ENCODE results near the gene CDK11A. TPM values are rescaled to one million over a fixed set of nuclear protein-coding genes. Genes with fewer than 3 reads are reported as not detected.
A peak's percentile ranks its signal among the peaks of the same experiment; 100 is the strongest.
"Not testable (repeated sequence)": the region's sequence is repeated elsewhere in the genome, so short reads cannot be mapped to it uniquely, and the experiment has no call there.

CDK11A gene
- total and polyA plus RNA-seq, 2 donors (not counting 1 experiment from before 2014, with no cell fraction given) = 2.8 to 14.2 TPM

DNA sequence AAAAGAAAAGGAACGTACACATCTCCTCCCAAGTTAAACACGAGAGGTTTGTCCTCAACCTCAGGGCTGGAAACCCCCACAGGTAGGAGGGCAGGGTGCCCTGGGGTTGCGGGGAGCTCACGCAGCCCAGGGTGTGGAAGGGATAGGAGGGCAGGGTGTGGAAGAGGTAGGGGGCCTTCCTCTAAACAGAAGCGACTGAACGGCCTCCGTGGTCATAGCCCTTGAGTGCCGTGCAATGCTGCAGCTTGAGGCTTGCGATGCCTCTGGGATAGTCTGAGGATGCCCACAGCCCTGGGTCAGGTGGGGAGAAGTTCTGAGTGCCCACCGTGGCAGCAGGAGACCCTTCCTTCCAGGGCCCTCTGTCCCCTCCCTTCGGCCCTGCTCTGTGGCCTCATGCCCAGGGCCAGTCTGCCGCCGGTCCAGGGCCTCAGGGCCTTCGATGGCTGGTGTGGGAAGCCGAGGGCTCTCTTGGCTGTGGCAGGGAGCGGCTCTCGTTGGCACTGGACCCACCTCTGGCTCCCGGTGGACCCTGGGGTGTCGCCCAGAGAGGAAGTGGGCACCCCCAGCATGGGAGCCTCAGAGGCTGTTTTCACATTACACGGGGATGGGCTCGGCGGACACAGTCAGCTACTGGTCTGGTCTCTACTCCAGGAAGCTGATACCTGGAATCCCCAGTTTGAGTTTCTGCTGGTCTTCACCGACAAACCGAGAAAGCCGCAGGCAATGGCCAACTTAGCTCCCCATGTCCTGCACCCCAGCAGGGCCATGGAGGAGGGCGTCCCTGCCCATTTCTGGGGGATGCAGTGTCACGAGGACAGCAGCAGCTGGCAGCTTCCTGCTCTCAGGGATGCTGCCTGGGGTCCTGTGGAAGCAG, 59.0 kb downstream of the CDK11A start:
- Histone ChIP-seq H2AFZ (ENCODE audit: low read length) (no peak overlapping the region), H3K27ac (ENCODE audit: insufficient read depth, low read length) (no peak overlapping the region), H4K20me1 (ENCODE audit: control insufficient read depth, extremely low read depth, insufficient read depth, low read length) (no peaks in the 10 kb centered on the region), H3K36me3 (ENCODE audit: control insufficient read depth, insufficient read depth, low read length) (peaks cover 16% of the 10 kb centered on the region), H3K9ac (ENCODE audit: insufficient read depth, low read length) (no peak overlapping the region), H3K4me2 (ENCODE audit: extremely low read depth, insufficient read depth, low read length) (no peak overlapping the region), H3K4me3 (replicated peaks in 1 of 4; ENCODE audit: control extremely low read depth in 1 of 4, insufficient read depth in 1 of 4, low read depth in 3 of 4, low read length in 4 of 4) (no peak overlapping the region), H3K9me3 (ENCODE audit: control insufficient read depth, insufficient read depth, low read depth, low read length) (no peaks in the 10 kb centered on the region), H3K27me3 (ENCODE audit: control insufficient read depth, insufficient read depth, low read length) (no peaks in the 10 kb centered on the region), H3K4me1 (ENCODE audit: control insufficient read depth, extremely low read depth, insufficient read depth, low read length) (peaks cover 8% of the 10 kb centered on the region), H3K79me2 (ENCODE audit: control insufficient read depth, insufficient read depth, low read length) (no peaks in the 10 kb centered on the region)
- TF ChIP-seq, protein P1, sequence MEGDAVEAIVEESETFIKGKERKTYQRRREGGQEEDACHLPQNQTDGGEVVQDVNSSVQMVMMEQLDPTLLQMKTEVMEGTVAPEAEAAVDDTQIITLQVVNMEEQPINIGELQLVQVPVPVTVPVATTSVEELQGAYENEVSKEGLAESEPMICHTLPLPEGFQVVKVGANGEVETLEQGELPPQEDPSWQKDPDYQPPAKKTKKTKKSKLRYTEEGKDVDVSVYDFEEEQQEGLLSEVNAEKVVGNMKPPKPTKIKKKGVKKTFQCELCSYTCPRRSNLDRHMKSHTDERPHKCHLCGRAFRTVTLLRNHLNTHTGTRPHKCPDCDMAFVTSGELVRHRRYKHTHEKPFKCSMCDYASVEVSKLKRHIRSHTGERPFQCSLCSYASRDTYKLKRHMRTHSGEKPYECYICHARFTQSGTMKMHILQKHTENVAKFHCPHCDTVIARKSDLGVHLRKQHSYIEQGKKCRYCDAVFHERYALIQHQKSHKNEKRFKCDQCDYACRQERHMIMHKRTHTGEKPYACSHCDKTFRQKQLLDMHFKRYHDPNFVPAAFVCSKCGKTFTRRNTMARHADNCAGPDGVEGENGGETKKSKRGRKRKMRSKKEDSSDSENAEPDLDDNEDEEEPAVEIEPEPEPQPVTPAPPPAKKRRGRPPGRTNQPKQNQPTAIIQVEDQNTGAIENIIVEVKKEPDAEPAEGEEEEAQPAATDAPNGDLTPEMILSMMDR (conservative IDR thresholded peaks at IDR 0.05 in 1 of 2, IDR thresholded peaks at IDR 0.05 in 1 of 2; ENCODE audit: low read depth in 1 of 2, low read length in 2 of 2) = no peak
- no peak for TF ChIP-seq EZH2 (IDR thresholded peaks at IDR 0.05; ENCODE audit: low read length, missing control alignments)
- no peak for DNase-seq (ENCODE audit: low read depth in 2 of 2)

DNA sequence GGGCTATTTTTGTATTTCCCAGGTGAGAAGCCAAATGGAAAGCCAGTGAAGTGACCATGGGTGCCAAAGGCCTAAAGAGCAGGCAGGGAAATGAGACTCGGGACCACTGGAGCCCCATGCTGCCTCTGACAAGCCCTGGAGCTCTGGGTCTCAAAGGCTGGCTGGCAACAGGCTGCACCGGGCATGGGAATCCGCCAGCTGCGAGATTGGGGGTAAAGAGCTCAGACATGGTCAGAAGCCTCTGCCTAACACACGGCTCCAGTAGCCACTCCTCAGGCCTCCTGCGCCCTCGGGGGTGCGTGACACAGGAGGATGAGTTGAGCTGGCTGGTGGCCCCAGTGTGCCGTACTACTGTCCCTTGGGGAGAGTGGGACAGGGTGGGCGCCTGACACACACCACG, 59.8 kb downstream of the CDK11A start:
- H3K79me2 ChIP-seq (ENCODE audit: control insufficient read depth, insufficient read depth, low read length); H4K20me1 ChIP-seq (ENCODE audit: control insufficient read depth, extremely low read depth, insufficient read depth, low read length); H3K4me2 ChIP-seq (ENCODE audit: extremely low read depth, insufficient read depth, low read length); H3K27me3 ChIP-seq (ENCODE audit: control insufficient read depth, insufficient read depth, low read length); H3K4me1 ChIP-seq (ENCODE audit: control insufficient read depth, extremely low read depth, insufficient read depth, low read length); H3K4me3 ChIP-seq (replicated peaks in 1 of 4; ENCODE audit: control extremely low read depth in 1 of 4, insufficient read depth in 1 of 4, low read depth in 3 of 4, low read length in 4 of 4); DNase-seq (ENCODE audit: low read depth in 2 of 2); H3K27ac ChIP-seq (ENCODE audit: insufficient read depth, low read length); H2AFZ ChIP-seq (ENCODE audit: low read length); H3K9ac ChIP-seq (ENCODE audit: insufficient read depth, low read length); H3K9me3 ChIP-seq (ENCODE audit: control insufficient read depth, insufficient read depth, low read depth, low read length): not testable (repeated sequence)
- H3K36me3 ChIP-seq (ENCODE audit: control insufficient read depth, insufficient read depth, low read length) = peaks cover 10% of the 10 kb centered on the region

DNA sequence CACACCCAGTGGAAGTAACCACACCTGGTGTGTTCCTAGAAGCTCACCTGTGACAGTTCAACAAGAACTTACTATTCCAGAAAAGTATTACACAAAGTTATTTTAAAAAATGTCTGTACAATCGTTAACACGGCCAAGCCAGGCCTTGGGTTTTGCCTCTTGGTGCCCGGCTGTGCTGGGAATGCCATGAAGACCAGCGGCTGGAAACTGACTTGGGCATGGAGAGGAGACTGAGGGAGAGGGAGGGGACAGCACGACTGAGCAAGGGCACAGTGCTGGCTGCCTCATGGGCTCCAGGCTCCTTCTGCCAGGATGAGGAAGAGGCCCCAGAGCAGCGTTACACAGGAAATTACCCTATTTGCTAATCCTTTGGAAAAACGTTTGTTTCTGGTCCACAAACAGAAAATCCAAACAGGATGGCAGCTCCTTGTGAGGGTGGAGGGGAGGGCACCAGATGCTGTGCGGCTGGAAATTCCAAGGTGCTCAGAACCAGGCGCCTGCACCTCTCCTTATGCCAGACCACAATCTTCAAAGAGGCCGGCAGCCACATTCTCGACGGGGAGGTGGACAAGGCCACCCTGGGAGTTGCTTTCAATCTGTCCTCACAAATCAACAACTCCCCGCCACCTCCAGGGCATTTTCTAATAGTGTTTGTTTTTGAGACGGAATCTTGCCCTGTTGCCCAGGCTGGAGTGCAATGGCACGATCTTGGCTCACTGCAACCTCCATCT, 61.2 kb downstream of the CDK11A start:
- not testable (repeated sequence) for DNase-seq (ENCODE audit: low read depth in 2 of 2); H3K9ac ChIP-seq (ENCODE audit: insufficient read depth, low read length)

DNA sequence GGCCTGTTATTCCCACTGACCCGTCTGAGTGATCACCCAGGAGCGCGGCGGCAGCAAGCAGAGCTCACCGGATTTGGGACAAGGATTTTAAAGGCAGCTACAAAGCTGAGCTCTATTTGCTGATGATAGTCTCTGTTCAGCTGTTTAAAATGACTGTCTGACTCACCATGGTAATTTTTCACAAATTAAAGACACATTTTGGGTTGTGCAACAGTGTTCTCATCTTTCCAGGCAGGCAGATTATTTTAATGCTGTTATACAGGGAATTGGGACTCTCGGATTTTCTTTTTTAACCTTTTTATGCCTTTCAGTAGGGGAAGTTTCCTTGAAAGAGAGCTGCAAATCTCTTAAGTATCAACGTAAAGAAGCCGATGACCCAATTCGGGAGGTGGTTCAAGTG, 61.8 kb downstream of the CDK11A start:
- H2AFZ ChIP-seq (ENCODE audit: low read length) = not testable (repeated sequence)

More for the DNA sequence above, 61.2 kb downstream of the CDK11A start:
- not testable (repeated sequence) for H3K4me2 ChIP-seq (ENCODE audit: extremely low read depth, insufficient read depth, low read length); H3K4me1 ChIP-seq (ENCODE audit: control insufficient read depth, extremely low read depth, insufficient read depth, low read length); H4K20me1 ChIP-seq (ENCODE audit: control insufficient read depth, extremely low read depth, insufficient read depth, low read length); H3K79me2 ChIP-seq (ENCODE audit: control insufficient read depth, insufficient read depth, low read length); H3K9me3 ChIP-seq (ENCODE audit: control insufficient read depth, insufficient read depth, low read depth, low read length); H3K4me3 ChIP-seq (replicated peaks in 1 of 4; ENCODE audit: control extremely low read depth in 1 of 4, insufficient read depth in 1 of 4, low read depth in 3 of 4, low read length in 4 of 4); H2AFZ ChIP-seq (ENCODE audit: low read length); H3K27me3 ChIP-seq (ENCODE audit: control insufficient read depth, insufficient read depth, low read length)
- Histone ChIP-seq H3K36me3 (ENCODE audit: control insufficient read depth, insufficient read depth, low read length) (peaks cover 10% of the 10 kb centered on the region), H3K27ac (ENCODE audit: insufficient read depth, low read length) (peak overlapping the region; percentile 74)

DNA sequence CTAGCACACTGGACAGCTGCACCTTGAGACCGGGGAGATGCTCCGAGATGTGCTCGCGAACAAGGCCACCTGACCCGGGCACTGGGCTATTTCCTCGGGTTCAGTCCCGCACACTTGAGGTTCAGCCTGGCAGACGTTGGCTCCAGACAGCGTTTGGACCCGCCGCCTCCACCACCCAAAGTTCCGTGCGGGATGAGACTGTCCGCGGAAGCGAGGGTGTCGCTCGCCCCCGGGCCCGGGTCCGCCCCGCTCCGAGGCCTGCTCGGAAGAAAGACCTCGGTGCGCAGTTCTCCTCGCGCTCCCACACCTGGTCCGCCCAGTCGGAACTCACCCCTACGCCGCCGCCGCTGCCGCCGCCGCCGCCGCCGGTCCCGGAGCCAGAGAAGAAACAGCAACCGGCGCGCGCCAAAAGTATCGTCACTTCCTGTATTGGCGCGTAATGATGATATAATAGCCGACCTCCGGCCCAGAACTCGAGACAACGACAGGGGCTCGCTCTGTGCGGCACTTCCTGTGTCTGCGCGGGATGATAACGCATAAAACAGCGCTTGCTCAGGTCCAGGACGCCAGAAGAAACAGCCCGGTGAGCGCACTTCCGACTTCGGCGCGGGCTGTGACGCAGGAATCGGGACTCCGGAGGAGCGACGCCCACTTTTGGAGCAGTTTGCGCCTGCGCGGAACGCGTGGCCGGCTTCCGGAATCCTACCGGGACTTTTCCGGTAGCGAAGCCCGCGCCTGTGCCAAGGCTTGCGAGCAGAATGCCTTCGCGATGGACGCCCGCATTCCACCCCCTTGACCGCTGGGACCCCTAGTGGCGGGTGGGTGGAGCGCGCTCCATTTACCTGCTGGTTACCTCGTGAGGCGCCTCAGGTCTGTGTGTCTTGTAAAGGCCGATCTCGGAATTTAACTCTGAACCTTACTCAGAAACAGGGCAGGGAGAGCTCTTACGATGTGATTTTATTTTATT, 65.3 kb downstream of the CDK11A start, which contains the start of gene CDK11B:
Gene CDK11B, minus strand, starts transcription at position 422 of the 967 bp plus-strand sequence. CDS start 1,519 bp downstream, outside the sequence.
- DNase-seq (ENCODE audit: low read depth in 2 of 2) = peak; percentile 93 to 98
- peak within 1 kb of the TSS; percentile 23 for H3K4me2 ChIP-seq (ENCODE audit: extremely low read depth, insufficient read depth, low read length)
- H3K4me1 ChIP-seq (ENCODE audit: control insufficient read depth, extremely low read depth, insufficient read depth, low read length) = not testable (repeated sequence)

More for the DNA sequence above, 61.8 kb downstream of the CDK11A start:
- not testable (repeated sequence) for H3K4me2 ChIP-seq (ENCODE audit: extremely low read depth, insufficient read depth, low read length); H3K4me3 ChIP-seq (replicated peaks in 1 of 4; ENCODE audit: control extremely low read depth in 1 of 4, insufficient read depth in 1 of 4, low read depth in 3 of 4, low read length in 4 of 4); H3K79me2 ChIP-seq (ENCODE audit: control insufficient read depth, insufficient read depth, low read length); H3K9me3 ChIP-seq (ENCODE audit: control insufficient read depth, insufficient read depth, low read depth, low read length); H3K27me3 ChIP-seq (ENCODE audit: control insufficient read depth, insufficient read depth, low read length); H3K4me1 ChIP-seq (ENCODE audit: control insufficient read depth, extremely low read depth, insufficient read depth, low read length); H3K9ac ChIP-seq (ENCODE audit: insufficient read depth, low read length); H4K20me1 ChIP-seq (ENCODE audit: control insufficient read depth, extremely low read depth, insufficient read depth, low read length)
- H3K36me3 ChIP-seq (ENCODE audit: control insufficient read depth, insufficient read depth, low read length) = peaks cover 10% of the 10 kb centered on the region
- peak in 1 of 2 donors; percentile 42 for DNase-seq (ENCODE audit: low read depth in 2 of 2)
- peak overlapping the region; percentile 74 for H3K27ac ChIP-seq (ENCODE audit: insufficient read depth, low read length)

More for the DNA sequence above, 65.3 kb downstream of the CDK11A start, which contains the start of gene CDK11B:
- H3K27me3 ChIP-seq (ENCODE audit: control insufficient read depth, insufficient read depth, low read length); H4K20me1 ChIP-seq (ENCODE audit: control insufficient read depth, extremely low read depth, insufficient read depth, low read length); H3K9me3 ChIP-seq (ENCODE audit: control insufficient read depth, insufficient read depth, low read depth, low read length); H3K36me3 ChIP-seq (ENCODE audit: control insufficient read depth, insufficient read depth, low read length); H3K79me2 ChIP-seq (ENCODE audit: control insufficient read depth, insufficient read depth, low read length): not testable (repeated sequence)
- Histone ChIP-seq H3K4me3 (replicated peaks in 1 of 4; ENCODE audit: control extremely low read depth in 1 of 4, insufficient read depth in 1 of 4, low read depth in 3 of 4, low read length in 4 of 4) (peak within 1 kb of the TSS; percentile 40 to 66 (median 55)), H3K9ac (ENCODE audit: insufficient read depth, low read length) (peak within 1 kb of the TSS; percentile 90), H3K27ac (ENCODE audit: insufficient read depth, low read length) (peak within 1 kb of the TSS; percentile 96), H2AFZ (ENCODE audit: low read length) (peak within 1 kb of the TSS; percentile 61)

All from fibroblast of lung (primary cell).